Measurements from ENCODE around the gene ESYT2. TPM values are rescaled to one million over a fixed set of nuclear protein-coding genes. Genes with fewer than 3 reads are reported as not detected.

Gene ESYT2
- total and polyA plus RNA-seq, 9 of the 15 experiments (the other 6 are each of a cell fraction or from before 2014, with no cell fraction given) = 5.8 to 86.9 (median 64.7) TPM

DNA sequence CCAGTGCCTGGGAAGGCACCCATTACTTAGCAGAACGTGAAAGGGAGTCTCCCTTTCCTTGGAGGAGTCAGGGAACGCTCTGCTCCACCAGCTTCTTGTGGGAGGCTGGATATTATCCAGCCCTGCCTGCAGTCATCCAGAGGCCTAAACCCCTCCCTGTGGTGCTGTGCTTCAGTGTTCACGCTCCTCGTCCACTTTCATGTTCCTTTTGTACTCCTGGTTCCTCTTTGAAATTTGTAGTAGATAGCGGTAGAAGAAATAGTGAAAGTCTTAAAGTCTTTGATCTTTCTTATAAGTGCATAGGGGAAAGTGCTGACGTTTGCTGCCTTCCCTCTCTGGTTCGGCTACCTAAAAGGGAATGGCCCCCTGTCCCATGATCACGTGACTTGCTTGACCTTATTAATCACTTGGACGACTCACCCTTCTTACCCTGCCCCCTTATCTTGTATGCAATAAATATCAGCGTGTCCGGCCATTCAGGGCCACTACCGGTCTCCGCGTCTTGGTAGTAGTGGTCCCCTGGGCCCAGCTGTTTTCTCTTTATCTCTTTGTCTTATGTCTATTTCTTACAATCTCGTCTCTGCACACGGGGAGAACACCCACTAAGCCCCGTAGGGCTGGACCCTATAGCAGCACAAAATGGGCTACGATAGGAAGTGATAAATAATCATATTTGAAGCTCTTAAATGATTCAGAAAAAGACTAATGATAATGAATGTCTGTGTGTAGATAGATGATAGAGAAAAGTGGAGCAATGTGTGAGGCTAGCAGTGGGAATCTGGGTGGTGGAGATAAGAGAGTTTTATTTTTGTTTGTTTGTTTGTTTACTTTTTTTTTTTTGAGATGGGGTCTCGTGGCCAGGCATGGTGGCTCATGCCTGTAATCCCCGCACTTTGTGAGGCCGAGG is 5.8 kb upstream of the ESYT2 start (continued):
- TF ChIP-seq, protein P1, sequence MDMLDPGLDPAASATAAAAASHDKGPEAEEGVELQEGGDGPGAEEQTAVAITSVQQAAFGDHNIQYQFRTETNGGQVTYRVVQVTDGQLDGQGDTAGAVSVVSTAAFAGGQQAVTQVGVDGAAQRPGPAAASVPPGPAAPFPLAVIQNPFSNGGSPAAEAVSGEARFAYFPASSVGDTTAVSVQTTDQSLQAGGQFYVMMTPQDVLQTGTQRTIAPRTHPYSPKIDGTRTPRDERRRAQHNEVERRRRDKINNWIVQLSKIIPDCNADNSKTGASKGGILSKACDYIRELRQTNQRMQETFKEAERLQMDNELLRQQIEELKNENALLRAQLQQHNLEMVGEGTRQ (CRISPR knock-in tag; IDR thresholded peaks at IDR 0.05) = peak; percentile 86
- TF ChIP-seq ZNF347 (CRISPR knock-in tag; IDR thresholded peaks at IDR 0.05; ENCODE audit: low read depth) = no peak
- TF ChIP-seq, protein P2, sequence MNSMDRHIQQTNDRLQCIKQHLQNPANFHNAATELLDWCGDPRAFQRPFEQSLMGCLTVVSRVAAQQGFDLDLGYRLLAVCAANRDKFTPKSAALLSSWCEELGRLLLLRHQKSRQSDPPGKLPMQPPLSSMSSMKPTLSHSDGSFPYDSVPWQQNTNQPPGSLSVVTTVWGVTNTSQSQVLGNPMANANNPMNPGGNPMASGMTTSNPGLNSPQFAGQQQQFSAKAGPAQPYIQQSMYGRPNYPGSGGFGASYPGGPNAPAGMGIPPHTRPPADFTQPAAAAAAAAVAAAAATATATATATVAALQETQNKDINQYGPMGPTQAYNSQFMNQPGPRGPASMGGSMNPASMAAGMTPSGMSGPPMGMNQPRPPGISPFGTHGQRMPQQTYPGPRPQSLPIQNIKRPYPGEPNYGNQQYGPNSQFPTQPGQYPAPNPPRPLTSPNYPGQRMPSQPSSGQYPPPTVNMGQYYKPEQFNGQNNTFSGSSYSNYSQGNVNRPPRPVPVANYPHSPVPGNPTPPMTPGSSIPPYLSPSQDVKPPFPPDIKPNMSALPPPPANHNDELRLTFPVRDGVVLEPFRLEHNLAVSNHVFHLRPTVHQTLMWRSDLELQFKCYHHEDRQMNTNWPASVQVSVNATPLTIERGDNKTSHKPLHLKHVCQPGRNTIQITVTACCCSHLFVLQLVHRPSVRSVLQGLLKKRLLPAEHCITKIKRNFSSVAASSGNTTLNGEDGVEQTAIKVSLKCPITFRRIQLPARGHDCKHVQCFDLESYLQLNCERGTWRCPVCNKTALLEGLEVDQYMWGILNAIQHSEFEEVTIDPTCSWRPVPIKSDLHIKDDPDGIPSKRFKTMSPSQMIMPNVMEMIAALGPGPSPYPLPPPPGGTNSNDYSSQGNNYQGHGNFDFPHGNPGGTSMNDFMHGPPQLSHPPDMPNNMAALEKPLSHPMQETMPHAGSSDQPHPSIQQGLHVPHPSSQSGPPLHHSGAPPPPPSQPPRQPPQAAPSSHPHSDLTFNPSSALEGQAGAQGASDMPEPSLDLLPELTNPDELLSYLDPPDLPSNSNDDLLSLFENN (IDR thresholded peaks at IDR 0.05; ENCODE audit: low read depth in 2 of 2, low read length in 2 of 2) = peak in 1 of 2 experiments; percentile 19; a peak in 1 of 4 replicates
- no peak for TF ChIP-seq ZKSCAN1 (IDR thresholded peaks at IDR 0.05; ENCODE audit: low read depth, low read length)
- TF ChIP-seq, protein P3, sequence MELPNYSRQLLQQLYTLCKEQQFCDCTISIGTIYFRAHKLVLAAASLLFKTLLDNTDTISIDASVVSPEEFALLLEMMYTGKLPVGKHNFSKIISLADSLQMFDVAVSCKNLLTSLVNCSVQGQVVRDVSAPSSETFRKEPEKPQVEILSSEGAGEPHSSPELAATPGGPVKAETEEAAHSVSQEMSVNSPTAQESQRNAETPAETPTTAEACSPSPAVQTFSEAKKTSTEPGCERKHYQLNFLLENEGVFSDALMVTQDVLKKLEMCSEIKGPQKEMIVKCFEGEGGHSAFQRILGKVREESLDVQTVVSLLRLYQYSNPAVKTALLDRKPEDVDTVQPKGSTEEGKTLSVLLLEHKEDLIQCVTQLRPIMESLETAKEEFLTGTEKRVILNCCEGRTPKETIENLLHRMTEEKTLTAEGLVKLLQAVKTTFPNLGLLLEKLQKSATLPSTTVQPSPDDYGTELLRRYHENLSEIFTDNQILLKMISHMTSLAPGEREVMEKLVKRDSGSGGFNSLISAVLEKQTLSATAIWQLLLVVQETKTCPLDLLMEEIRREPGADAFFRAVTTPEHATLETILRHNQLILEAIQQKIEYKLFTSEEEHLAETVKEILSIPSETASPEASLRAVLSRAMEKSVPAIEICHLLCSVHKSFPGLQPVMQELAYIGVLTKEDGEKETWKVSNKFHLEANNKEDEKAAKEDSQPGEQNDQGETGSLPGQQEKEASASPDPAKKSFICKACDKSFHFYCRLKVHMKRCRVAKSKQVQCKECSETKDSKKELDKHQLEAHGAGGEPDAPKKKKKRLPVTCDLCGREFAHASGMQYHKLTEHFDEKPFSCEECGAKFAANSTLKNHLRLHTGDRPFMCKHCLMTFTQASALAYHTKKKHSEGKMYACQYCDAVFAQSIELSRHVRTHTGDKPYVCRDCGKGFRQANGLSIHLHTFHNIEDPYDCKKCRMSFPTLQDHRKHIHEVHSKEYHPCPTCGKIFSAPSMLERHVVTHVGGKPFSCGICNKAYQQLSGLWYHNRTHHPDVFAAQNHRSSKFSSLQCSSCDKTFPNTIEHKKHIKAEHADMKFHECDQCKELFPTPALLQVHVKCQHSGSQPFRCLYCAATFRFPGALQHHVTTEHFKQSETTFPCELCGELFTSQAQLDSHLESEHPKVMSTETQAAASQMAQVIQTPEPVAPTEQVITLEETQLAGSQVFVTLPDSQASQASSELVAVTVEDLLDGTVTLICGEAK (IDR thresholded peaks at IDR 0.05) = peak; percentile 34; the same call in 1 of the 2 replicates
- TF ChIP-seq, protein P3 (CRISPR knock-in tag; IDR thresholded peaks at IDR 0.05) = no peak
- no peak for TF ChIP-seq DNMT1 (IDR thresholded peaks at IDR 0.05)
- no peak for TF ChIP-seq TGIF2 (CRISPR knock-in tag; IDR thresholded peaks at IDR 0.05)
- peak; percentile 46; the same call in 1 of the 2 replicates for TF ChIP-seq RBFOX2 (IDR thresholded peaks at IDR 0.05; ENCODE audit: low read depth, low read length)
- 0 out of 2 replicates have a peak, but pooled peaks have one; percentile 24 for TF ChIP-seq SUPT5H (IDR thresholded peaks at IDR 0.05)
- peak; percentile 64 for TF ChIP-seq ZEB2 (IDR thresholded peaks at IDR 0.05)

Data from K562 (cell line).